Lung (tissue), 12 donors: ENCODE results near the gene HCRT. TPM values are rescaled to one million over a fixed set of nuclear protein-coding genes. Genes with fewer than 3 reads are reported as not detected.
A peak's percentile ranks its signal among the peaks of the same experiment; 100 is the strongest.

Experiments used
- ATAC-seq: fragments of 200-7000 bp; cut with Tn5 transposase; one replicate; pipeline ENCODE4 v1.9.1; 2020; ENCODE audit warnings: moderate number of reproducible peaks; ENCODE audit not compliant: insufficient read depth, low FRiP score
- DNase-seq, 3 donors: peaks; one replicate each; pipeline ENCODE4 v3.0.0-alpha.2; 2013 to 2017
- H3K27ac ChIP-seq, 2 donors: one replicate each; pipeline ENCODE4 v1.5.1; 2013; ENCODE audit warnings: mild to moderate bottlenecking in 2 of 2, moderate library complexity in 2 of 2, control low read depth in 1 of 2, inconsistent platforms in 1 of 2, low read depth in 1 of 2, low read length in 1 of 2
- H3K27me3 ChIP-seq, 3 donors: one replicate each; pipeline ENCODE4 v1.5.1; 2013; ENCODE audit warnings: low read length in 2 of 3; ENCODE audit not compliant: control insufficient read depth in 3 of 3, insufficient read depth in 3 of 3
- H3K36me3 ChIP-seq, 4 donors: one replicate each; pipeline ENCODE4 v1.5.1; 2013; ENCODE audit warnings: low read length in 4 of 4, mild to moderate bottlenecking in 1 of 4, moderate library complexity in 1 of 4; ENCODE audit not compliant: control insufficient read depth in 4 of 4, insufficient read depth in 4 of 4
- H3K4me1 ChIP-seq, 5 donors: one replicate each; pipeline ENCODE4 v1.5.1; 2013; ENCODE audit warnings: low read length in 5 of 5, mild to moderate bottlenecking in 2 of 5, moderate library complexity in 1 of 5; ENCODE audit not compliant: control insufficient read depth in 5 of 5, insufficient read depth in 5 of 5
- H3K4me3 ChIP-seq: one replicate; pipeline ENCODE4 v1.5.1; 2013; ENCODE audit warnings: mild to moderate bottlenecking, control low read depth, moderate library complexity
- H3K9ac ChIP-seq, 2 donors: one replicate each; pipeline ENCODE4 v1.5.1; 2013; ENCODE audit warnings: low read length in 2 of 2, control low read depth in 1 of 2; ENCODE audit not compliant: insufficient read depth in 1 of 2
- H3K9me3 ChIP-seq, 4 donors: one replicate each; pipeline ENCODE4 v1.5.1; 2013; ENCODE audit warnings: low read length in 3 of 4, mild to moderate bottlenecking in 1 of 4, moderate library complexity in 1 of 4; ENCODE audit not compliant: control insufficient read depth in 4 of 4, insufficient read depth in 3 of 4
- WGBS, 2 donors: extraction: QIAGEN DNeasy Blood & Tissue Kit; methylation state at CpG; one replicate each; pipeline ENCODE4 v1.1.7; 2013; 5-methylcytosine and 5-hydroxymethylcytosine counted together
- polyA plus RNA-seq, 2 donors: library from polyadenylated mRNA; stranded (reverse); fragments of 200-250 nt; gene quantifications; one replicate each; pipeline ENCODE4 v1.2.1, GENCODE V29; 2013
- total RNA-seq, 2 donors: library from RNA; depleted of rRNA in 1 of 2; stranded (reverse); fragments of >200 nt in 1 of 2; gene quantifications; one replicate each; pipeline ENCODE4 v1.2.1, GENCODE V29; 2014 to 2021
- TF ChIP-seq, protein P1 (sequence below): IDR thresholded peaks from 2 replicates; pipeline ENCODE4 v1.5.1; 2012; ENCODE audit warnings: mild to moderate bottlenecking; ENCODE audit errors: control extremely low read depth, extremely low read depth
- donor health status: control.
- donor health status: control.
- donor health status: Bipolar disorder and iron deficiency.
- donor health status: healthy.
- donor health status: DM: yes; HTN: yes; CAD: no.

Gene HCRT
- total and polyA plus RNA-seq, 4 donors, result not detected

- 76 to 90% methylated on average over 2 of the region's 2 CpGs for whole genome bisulfite sequencing, 2 donors
- H3K4me1 ChIP-seq, result peaks cover 0 to 29% (median 3%) of the 10 kb centered on the region in 5 donors
- no peak overlapping the region for H3K9ac ChIP-seq
- no peak overlapping the region for H3K4me3 ChIP-seq
- no peak overlapping the region for H3K27ac ChIP-seq
- ATAC-seq, result no peak
- H3K27me3 ChIP-seq, result peaks cover 0 to 43% (median 33%) of the 10 kb centered on the region in 3 donors
- no peaks in the 10 kb centered on the region for H3K36me3 ChIP-seq
- no peaks in the 10 kb centered on the region for H3K9me3 ChIP-seq
- no peak for DNase-seq
- TF ChIP-seq, protein P1, sequence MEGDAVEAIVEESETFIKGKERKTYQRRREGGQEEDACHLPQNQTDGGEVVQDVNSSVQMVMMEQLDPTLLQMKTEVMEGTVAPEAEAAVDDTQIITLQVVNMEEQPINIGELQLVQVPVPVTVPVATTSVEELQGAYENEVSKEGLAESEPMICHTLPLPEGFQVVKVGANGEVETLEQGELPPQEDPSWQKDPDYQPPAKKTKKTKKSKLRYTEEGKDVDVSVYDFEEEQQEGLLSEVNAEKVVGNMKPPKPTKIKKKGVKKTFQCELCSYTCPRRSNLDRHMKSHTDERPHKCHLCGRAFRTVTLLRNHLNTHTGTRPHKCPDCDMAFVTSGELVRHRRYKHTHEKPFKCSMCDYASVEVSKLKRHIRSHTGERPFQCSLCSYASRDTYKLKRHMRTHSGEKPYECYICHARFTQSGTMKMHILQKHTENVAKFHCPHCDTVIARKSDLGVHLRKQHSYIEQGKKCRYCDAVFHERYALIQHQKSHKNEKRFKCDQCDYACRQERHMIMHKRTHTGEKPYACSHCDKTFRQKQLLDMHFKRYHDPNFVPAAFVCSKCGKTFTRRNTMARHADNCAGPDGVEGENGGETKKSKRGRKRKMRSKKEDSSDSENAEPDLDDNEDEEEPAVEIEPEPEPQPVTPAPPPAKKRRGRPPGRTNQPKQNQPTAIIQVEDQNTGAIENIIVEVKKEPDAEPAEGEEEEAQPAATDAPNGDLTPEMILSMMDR, result no peak
Measured at GRCh38 chr17:42181851-42182207, 3.4 kb downstream of the HCRT start.

DNA sequence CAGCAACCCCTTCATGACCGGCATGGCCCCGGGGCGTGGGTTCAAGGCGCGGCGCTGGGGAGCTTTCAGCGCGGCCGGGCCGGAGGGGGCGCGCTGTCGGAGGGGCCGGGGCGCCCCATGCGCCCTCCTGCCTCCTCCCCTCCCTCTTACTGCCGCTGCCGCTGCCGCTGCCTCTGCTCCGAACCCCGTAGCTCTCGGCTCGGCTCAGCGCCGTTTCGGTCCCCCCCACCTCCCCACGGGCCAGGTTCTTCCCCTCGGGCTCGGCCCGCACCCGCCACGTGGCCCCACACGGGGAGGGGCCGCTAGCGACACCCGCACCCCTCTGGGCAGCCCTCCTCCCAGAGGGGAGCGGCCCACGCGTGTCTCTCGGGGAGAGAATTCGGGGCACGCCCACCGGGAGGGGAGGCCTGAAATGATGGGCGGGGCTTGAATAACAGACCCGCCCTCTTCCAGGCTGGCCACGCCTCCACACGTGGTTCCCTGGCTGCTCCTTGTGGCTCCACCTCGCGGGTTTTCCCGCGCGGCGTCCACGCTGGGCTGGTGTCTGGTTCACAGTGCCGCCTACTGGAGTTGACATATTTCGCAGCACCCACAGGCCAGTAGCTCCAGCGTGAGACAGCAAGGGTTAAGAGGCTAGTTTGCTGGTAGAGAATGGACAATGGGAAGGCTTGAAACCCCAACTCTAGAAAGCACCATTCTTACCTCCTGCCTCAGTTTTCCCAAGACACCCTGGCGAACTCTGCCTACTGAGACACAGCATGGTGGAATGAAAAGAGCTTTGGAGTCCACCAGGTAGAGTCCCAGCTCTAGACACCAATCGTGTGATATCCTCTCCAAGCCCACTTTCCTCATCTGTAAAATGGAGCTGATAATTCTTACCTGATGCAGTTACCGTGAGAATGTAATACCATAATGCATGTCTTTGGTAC is 4.1 kb downstream of the HCRT start, which contains the start of gene KCNH4:
Gene KCNH4, minus strand, starts transcription at position 221 of the 929 bp plus-strand sequence. Its CDS starts 197 bp downstream, at position 24.
- no peaks in the 10 kb centered on the region for H3K9me3 ChIP-seq
- ATAC-seq, result peak; percentile 69
- WGBS, 2 donors, result 5% methylated on average over 54 to 60 of the region's 60 CpGs
- H3K36me3 ChIP-seq, result no peaks in the 10 kb centered on the region
- H3K4me1 ChIP-seq, result peaks cover 0 to 29% (median 3%) of the 10 kb centered on the region in 5 donors
- no peak within 1 kb of the TSS for H3K27ac ChIP-seq
- no peak within 1 kb of the TSS for H3K9ac ChIP-seq
- H3K4me3 ChIP-seq, result peak within 1 kb of the TSS; percentile 2
- DNase-seq, result peak in 2 of 3 donors; percentile 29 to 56
- TF ChIP-seq, protein P1, result peak; percentile 43
- H3K27me3 ChIP-seq, result peaks cover 0 to 43% (median 33%) of the 10 kb centered on the region in 3 donors

DNA sequence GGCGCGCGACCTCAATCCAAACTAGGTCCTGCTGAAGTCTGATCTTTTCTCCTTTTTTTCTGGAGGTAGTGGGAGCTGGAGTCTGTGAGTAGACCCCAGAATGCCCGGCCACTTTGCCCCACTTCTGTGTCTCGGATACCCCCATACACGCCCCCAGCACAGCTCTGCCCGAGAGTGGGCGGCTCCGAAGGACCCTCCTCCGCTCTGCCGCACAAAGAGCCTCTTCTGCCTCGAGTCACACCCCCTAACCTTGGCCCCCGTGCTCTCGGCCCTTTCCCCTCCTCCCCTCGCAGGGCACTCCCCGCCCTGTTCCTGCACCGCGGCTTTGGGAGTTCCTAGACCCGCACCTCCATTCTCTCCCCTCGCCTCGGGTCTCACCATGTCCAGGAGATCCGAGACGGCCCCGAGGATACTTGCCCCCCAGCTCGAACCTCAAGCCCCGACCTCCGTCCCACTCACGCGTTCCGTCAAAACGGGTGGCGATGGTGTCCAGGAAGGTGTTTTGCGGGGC is 4.8 kb downstream of the HCRT start:
- no peak for DNase-seq
- WGBS, 2 donors, result 2% methylated on average over 32 to 33 of the region's 33 CpGs
- TF ChIP-seq, protein P1, result no peak

More for the DNA sequence above, 4.8 kb downstream of the HCRT start:
- Histone ChIP-seq H3K4me1 (peaks cover 0 to 29% (median 3%) of the 10 kb centered on the region in 5 donors), H3K9ac (no peak overlapping the region), H3K36me3 (no peaks in the 10 kb centered on the region), H3K4me3 (no peak overlapping the region), H3K27ac (no peak overlapping the region), H3K27me3 (peaks cover 0 to 43% (median 33%) of the 10 kb centered on the region in 3 donors), H3K9me3 (no peaks in the 10 kb centered on the region)
- ATAC-seq, result no peak
